Activated CD4-positive, CD25-positive, alpha-beta regulatory T cell treated with anti-CD3 and anti-CD28 coated beads, Interleukin-2, amount 50 U/mL, for 72 hours (primary cell): ENCODE measurements around the gene SEMA3B.
"Not testable (repeated sequence)": the region's sequence is repeated elsewhere in the genome, so short reads cannot be mapped to it uniquely, and the experiment has no call there.

ENCODE experiments used
- DNase-seq: peaks from one replicate; pipeline ENCODE4 v3.0.0; 2021

The SEMA3B gene

DNA sequence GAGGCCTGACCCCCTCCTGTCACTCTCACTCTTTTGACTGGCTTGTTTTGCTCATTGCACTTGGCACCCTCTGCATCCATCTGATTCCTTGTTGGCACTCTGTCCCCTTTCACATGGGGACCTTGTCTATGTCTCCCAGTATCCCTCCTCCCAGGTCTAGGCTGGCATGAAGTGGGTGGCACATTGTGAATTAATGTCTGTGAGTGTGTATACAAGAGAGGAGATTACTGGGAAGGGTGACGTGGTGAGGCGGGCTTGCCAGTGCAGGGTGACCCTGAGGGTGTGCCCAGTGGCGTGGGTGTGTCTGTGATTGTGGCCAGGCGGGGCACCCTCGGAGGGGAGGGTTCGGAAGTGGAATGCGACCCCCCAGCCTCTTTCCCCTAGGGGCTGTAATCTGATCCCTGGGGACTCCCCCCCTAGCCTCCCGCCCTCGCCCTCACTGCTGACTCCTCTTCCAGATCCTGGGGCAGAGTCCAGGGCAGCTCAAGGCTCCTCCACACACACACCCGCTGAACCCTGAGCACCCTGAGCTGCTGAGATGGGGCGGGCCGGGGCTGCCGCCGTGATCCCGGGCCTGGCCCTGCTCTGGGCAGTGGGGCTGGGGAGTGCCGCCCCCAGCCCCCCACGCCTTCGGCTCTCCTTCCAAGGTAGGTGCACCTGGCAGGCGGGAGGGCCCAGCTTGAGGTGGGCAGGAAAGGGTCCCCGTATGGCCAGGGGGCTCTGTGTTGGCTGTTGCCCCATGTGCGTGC, at the start of gene SEMA3B:
TSS of gene SEMA3B (plus strand) at position 445 of the 749 bp plus-strand sequence. CDS start at position 539, 94 bp downstream.
- DNase-seq: no peak

DNA sequence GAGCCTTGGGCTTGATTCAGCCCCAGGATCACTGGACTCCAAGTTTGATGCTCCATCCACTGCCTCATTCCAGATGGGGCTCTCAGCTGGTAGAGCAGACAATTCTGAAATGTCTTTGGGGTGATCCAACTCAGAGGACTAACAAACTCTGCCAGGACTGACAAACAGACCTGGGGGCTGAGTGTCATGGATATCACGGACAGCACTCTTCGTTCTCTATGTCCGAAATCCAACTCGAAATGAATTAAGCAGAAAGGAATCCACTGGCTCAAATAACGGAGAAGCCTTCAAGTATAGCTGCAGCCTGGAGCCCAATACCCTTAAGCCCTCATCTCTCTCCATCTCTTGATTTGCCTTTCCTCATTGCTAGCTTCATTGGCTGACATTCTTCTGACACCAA, 49.7 kb upstream of the SEMA3B start:
- DNase-seq: no peak

DNA sequence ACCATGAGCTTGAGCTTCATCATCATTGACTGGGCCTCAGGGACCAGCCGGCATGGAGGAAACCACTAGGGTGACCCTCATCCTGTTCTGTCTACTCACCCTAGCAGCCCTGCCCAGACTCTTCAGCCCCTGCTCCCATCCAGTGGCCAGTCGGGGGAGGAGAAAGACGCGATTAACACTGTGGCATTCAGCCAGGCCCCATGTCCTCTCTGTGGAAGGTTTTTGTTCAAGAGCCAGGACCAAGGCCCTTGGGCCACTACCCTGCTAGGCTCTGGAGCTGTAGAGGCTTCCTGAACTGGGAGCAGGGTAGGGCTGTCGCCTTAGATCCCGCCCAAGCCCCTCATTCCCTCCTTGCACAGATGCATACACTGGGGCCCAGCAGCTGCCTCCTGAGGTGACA, 48.8 kb upstream of the SEMA3B start:
- no peak for DNase-seq

DNA sequence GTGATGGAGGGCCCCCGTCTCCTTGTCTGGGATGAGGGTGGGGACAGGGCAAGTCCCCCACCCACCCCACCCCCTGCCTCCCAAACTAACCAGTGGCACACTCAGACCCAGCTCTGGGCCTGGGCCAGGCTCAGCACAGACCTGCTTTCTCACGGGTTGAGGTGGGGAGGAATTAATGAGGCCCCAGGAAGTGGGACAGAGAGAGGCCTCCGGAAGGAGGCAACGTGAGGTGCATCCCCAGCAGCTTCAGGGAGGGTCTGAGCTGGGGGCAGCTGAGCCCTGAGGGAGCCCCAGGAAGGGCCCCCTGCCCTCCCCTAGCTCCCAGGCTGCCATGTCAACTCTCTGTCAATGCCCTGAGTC, 47.9 kb upstream of the SEMA3B start:
- no peak for DNase-seq

DNA sequence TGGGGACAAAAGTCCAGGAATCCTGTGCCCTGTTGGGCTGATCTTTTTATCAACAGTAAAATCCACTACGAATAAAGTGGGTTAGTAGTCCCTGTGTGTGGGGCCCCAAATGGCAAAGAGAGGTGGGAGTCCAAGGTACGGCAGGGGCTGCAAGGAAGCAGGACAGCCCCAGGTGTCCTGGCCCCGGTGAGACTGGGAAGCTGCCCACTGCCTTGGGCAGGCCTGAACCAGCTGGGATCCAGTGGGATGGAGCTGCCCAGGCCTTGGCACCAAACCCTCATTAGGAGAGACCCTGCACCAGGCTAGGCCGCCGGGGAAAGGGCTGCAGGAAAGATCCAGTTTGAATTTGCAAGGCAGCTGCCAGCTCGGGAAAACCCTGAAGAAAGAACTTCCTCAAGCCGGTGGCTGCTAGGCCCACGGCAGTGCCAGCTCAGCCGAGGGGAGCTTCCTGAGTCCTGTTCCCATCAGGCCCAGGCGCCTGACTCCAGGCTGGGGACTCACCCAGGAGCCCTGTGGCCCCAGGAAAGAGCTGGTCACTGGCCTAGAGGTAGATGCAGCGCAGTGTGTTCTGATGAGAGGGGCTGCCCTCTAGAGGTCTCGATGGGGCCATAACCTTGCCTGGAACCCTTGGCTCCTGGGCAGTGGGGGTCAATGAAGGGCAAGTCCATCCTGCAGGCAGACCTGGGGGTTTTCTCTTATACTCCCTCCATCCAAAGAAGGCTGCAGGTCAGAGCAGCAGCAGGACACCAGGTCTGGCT, 47.4 kb upstream of the SEMA3B start:
- no peak for DNase-seq

DNA sequence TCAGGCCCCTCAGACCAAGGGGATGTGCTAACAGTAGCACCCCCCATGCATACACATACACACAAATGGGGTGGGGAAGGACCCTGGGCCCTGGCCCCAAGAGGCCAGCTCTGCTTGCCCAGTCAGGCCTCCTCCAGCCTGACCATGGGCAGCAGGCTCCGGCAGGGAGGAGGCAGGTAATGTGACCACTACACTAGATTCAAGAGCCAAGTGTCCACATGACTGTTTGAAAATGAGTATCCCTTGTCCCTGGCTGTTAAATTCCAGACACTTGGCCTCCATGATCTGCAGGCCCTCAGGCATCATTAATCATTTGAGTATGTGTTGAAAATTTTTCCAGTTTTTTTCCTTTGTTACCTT, 46.8 kb upstream of the SEMA3B start:
- DNase-seq: no peak

DNA sequence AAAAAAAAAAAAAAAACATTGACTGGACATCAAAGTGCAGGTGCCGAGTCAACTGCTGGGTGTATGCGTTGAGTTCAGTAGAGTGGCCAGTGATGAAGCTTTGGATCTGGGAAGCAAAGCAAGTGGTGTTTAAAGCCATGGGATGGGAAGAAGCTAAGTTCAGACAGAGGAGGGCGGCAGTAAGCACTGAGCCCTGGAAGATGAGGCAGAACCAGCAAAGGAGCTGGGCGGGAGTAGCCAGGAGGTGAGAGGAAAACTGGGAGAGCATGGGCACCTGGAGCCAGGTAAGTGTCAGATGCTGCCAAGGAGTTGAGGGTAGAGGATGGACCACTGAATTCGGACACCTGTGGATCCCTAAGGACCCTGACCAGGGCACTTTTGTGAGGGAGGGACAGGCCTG, 44.3 kb upstream of the SEMA3B start:
- DNase-seq: no peak

DNA sequence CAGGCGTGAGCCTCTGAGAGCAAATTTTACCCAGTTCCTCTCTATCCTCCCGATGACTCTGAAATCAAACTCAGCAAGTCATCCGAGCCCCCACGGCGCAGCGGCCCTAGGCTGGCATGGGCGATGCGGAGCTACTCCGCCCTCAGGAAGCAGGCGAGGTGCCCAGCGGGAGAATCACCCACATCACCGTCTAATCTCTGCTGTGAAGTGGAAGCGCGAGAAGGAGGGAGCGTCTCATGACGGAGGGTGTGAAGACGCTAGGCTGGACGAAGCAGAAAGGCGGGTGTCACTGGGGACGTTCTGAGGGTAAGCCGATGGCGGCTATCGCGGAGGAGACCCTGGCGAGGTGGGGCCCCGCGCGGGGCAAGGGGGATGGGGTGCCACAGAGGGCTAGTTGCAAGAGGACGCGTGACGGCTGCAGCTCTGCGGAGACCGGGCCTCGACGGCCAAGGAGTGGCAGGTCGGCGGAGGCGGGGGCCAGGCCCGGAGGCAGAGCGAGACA, 42.0 kb upstream of the SEMA3B start:
- peak; percentile 52 for DNase-seq

DNA sequence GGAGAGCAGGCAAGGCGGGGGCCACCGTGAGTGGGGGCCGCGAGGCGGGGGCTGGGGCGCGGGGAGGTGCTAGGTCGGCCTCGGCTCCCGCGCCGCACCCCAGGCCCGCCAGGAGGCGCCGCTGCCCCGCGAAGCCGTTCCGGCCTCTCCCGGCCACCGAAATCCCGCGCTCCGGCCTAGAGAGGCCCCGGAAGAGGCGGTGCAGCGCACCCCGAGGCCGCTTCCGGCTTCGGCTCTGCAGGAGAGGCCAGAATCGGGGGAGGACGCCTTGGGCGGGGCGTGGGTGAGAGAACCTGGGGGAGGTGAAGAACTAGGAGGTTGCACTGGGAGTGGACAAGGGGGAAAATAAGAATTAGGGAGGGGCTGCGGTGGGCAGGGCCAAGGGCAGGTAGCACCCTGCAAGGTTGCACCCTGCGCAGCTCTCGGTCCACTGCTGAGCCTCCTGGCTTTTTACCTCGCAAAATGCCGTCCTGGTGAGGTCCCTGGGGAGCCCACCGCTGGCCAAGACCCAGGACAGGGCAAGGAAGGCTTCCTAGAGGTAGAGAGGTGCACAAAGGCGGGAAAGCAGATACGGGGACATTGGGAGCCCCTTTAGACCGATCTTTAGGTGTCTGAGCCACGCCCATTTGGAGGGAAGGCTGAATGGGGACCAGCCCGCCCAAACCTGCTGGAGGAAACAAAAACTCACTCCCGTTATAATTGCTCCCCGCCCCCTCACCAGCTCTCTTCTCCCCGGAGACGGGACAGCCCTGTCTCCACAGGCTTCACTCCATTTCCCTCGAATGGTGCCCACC, 41.4 kb upstream of the SEMA3B start:
- peak; percentile 91 for DNase-seq

DNA sequence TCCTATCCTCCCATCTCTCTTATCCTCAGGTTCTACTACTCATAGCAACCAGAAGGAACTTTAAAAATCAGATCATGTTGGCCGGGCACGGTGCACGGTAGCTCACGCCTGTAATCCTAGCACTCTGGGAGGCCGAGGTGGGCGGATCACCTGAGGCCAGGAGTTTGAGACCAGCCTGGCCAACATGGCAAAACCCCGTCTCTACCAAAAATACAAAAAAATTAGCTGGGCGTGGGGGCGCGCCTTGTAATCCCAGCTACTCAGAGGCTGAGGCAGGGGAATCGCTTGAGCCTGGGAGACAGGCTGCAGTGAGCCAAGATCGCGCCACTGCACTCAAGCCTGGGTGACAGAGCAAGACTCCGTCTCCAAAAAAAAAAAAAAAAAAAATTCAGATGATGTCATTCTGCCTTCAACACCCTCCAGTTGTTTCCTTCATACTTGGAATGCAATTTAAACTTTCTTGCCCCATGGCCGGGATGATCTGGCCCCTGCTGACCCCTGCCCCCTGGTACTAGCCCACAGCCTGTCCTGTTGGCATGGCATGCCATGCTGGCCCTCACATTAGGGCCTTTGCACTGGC, 40.7 kb upstream of the SEMA3B start:
- not testable (repeated sequence) for DNase-seq

DNA sequence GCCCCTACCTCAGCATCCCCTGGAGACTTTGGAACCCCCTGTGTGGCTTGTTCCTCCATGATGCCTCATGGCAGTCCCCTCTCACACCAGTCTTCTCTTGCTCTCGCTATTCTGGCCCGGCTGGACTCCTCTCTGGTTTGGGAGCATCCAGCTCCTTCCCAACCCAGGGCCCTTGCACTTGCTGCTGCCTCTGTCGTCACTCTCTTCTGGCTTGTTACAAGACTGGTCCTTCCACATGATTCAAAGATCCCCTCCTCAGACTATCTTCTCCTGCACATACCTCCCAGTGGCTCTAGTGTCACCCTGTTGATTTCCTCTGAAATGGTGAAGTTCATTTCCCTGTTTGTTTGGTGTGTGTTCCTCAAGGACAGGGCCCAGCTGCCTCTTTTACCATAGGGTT, 39.5 kb upstream of the SEMA3B start:
- DNase-seq: no peak

DNA sequence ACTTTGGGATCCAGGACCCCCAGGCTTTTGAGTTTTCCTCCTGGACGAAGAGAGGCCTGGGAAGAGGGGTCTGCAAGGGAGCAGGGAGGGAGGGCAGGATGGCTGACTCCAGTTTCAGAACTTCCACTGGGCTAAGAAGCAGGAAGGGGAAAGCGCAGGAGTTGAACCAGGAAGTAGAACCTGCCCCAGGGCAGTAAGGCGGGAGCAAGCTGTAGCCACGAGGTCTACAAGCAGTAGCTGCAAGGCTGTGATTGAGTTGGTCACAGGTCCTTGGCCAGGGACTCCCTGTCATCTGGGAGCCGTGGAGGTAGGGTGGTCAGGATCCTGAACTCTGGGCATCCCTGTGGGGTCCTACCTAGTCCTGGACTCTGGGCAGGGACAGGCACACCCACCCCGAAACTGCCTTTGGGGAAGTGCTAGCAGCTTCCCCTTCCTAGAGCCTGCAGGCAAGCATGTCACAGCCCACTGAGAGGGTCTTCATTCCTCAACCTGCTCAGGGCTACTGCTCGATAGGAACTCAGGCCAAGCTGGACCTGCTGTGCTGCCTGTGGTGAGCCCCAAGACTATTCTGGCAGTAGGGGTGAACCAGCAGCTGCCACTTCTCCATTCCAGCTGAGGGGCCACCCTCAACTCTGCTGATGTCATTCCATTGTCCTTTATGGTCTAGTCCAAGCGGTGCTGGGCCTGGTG, 38.7 kb upstream of the SEMA3B start:
- DNase-seq: no peak

DNA sequence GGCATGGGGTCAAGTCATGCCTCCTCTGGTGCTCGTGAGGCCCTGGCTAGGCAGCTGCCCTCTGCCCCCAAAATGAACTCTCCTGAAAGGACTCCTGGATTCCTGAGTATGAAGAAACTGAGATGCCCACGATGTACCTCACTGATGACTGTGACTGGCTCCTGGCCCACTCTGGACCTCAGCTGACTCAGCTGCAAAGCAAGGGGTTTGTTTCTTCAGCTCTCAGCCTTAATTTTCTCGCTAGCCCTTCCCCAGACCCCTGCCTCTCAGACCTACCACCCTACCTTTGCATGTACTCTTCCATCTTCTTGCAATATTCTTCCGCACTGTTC, 38.2 kb upstream of the SEMA3B start:
- no peak for DNase-seq

DNA sequence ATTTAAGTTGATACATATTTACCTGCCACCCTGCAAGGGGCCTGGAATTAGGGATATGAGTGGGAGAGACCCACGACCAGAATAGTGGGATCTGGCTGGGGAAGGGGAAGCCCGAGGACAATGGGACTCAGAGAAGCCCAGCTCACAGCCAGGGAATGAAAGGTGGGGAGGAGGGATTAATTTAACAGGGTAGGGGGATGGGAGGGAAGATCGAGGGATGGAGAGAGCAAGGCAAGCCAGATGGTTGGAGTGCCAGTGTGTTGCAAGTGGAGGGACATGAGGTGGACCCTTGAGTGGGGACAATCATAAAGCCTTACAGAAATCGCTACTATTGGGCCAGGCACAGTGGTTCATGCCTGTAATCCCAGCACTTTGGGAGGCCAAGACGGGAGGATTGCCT, 37.4 kb upstream of the SEMA3B start:
- no peak for DNase-seq

DNA sequence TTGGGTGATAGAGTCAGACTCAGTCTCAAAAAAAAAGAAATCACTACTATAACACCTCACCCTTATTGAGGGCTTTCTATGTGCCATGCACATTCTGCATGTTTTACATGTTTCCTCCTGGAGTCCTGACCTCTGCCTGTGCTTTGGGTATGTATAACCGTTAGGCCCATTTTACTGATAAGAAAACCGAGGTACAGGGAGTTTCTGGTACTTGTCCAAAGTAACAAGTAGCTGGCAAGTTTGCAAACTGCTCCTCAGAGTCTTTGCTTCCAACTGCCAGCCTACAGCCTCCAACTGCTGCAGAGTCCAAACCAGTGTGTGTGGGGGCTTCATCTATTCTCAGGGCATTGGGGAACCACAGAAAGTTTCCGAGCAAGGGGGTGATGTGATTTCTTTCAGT, 36.6 kb upstream of the SEMA3B start:
- no peak for DNase-seq

DNA sequence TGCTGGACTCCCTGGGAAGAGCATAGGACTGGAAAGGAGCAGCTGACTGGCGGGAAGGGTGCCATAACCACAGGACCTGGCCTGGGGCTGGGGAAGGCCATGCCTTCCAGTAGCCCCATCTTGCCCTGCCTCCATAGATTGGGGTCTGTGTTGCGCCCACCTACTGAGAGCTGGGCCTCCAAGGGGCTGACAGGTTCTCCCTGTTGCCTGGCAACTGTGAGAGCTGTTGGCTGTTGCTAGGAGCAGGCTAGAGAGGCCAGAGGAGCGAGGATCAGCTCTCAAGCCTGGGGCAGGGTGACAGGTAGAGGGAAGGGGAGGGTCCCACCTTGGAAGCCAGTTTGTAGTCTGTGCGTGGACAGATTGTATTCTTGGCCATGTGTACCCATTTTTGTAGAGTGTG, 35.8 kb upstream of the SEMA3B start:
- DNase-seq: no peak

DNA sequence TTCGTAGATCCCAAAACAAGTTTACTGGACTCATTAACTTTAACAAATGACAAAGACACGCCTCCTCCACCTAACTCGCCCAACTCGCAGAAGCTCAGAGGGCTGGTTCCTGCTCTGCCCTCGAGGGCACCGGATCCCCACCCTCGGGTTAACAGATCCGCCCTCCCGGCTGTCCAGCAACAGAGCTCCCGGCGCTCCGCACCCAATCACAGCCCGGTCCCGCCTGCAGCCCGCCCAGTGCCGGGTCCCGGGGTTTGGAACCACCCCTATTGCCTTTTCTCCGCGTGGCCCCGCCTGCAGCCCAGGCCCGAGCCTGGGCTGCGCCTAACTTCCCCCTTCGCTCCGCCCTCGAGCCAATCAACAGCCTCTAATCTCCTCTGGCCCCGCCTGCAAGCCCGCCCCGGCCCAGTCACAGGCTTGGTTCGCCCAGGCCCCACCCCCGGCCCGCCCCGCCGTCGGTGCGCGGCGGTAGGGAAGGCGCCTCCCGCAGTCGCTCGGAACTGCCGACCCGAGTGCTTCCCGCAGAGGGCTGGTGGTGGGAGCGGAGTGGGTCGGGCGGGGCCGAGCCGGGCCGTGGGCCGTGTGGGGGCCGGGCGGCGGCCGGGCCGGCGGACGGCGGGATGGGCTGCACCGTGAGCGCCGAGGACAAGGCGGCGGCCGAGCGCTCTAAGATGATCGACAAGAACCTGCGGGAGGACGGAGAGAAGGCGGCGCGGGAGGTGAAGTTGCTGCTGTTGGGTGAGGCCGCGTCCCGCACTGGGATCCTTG, 33.0 kb upstream of the SEMA3B start, which contains the start of gene GNAI2:
TSS of gene GNAI2 (plus strand) at position 489 of the 768 bp plus-strand sequence. CDS start at position 621, 132 bp downstream.
- DNase-seq: peak; percentile 98

DNA sequence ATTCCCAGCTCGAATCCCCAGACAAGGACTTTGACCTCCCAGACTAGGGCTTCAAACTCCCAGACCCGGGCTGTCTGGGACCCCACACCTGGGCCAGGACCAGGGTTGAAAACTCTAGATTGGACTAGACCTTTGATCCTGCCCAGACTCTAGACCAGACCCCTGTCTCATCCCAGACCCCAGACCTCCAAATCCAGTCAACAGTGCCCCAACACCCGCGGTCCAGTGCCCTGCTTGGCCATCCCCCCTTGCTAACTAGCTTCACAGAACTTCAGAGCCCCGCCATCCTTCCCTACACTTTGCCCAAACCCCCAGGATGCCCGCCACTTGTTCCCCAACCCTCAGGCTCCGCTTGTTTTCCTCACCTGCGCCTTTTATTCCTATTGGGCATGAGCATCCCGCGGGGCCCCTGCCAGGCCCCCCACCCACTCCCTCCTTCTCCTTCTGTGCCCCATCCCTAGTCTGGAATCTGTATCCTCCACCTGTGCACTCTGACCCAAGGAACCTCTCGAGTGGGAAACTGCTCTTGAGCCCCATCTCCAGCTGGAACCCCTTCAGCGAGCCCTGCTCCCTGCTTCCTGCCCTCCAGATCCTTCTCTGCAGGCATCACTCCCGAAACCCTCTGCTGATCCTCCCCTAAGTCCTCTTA, 32.3 kb upstream of the SEMA3B start:
- no peak for DNase-seq

DNA sequence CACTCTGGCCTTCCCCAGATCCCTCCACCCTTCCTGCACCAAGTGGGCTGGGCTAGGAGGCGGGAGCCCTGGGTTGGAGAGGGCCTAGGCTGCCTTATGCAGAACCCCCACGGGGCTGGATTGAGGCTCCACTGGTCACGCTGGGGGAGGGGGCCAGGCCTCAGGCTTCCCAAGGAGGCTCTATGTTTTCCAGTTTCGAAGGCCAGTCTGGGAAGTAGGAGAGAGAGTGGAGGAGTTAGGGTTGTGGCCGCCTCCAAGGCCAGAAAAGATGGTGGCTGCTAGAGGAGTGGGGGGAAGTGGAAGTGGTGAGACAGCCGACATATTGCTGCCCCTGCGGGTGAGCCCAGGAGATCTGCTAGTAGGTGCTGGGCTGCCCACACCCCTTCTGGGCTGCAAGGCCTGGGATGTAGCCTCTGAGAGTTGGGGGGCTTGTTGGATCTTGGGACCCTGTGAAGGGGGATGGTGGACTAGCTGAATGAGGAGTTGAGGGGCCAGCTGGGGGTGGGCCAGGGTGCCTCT, 31.8 kb upstream of the SEMA3B start:
- DNase-seq: peak; percentile 45

DNA sequence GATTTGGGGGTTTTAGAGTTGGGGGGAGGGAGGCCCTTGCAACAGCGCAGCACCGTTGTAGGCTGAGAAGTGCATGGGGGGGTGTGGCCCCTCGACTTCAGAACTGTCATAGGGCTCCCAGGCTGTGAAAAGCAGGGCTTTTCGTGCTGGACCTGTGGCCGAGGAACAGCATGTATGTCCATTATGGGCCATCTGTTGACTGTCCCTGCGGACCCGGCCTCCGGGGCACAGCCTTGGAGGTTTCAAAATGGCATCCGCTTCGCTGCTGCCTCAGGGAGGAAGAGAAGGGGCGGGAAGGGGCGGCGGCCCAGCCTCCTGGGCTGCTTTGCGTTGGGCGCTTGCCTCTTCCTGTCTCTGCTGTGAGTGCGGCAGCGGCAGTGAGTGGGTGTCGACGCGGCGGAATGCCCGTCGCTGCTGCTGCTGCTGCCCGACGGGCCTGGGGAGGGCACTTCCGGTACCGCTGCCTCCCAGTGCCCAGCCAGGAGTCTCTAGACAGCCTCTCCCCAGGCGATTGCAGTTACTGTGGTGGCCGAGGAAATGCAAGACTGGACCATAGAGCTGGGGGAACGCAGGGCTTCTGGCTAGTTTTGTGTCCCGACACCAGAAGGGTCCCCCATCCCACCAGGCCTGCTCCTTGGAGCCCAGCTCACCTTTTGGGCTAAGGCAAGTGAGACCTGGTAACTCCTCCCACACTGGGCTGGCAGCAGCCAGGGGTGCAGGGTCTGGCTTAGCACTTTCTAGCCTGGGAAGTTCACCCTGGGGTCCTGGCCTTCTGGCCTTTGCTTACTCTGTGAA, 31.0 kb upstream of the SEMA3B start:
- peak; percentile 84 for DNase-seq
